ENCODE results near the gene TRPM8.

GRCh38 chr2:233968556-233968955 lies 51.4 kb downstream of the TRPM8 start:
- TF ChIP-seq, protein P1, sequence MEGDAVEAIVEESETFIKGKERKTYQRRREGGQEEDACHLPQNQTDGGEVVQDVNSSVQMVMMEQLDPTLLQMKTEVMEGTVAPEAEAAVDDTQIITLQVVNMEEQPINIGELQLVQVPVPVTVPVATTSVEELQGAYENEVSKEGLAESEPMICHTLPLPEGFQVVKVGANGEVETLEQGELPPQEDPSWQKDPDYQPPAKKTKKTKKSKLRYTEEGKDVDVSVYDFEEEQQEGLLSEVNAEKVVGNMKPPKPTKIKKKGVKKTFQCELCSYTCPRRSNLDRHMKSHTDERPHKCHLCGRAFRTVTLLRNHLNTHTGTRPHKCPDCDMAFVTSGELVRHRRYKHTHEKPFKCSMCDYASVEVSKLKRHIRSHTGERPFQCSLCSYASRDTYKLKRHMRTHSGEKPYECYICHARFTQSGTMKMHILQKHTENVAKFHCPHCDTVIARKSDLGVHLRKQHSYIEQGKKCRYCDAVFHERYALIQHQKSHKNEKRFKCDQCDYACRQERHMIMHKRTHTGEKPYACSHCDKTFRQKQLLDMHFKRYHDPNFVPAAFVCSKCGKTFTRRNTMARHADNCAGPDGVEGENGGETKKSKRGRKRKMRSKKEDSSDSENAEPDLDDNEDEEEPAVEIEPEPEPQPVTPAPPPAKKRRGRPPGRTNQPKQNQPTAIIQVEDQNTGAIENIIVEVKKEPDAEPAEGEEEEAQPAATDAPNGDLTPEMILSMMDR (IDR thresholded peaks at IDR 0.05): no peak
- TF ChIP-seq POLR2A (IDR thresholded peaks at IDR 0.05): no peak

All from uterus (tissue), 2 donors.